Uterus (tissue), 2 donors: ENCODE results near the gene BIVM.

ENCODE experiments used
- POLR2A ChIP-seq, 2 donors: fragments of 450-650 bp; IDR thresholded peaks; one replicate each; pipeline ENCODE4 v1.6.1; 2016; ENCODE audit warnings: antibody characterized with exemption in 2 of 2, mild to moderate bottlenecking in 1 of 2, moderate library complexity in 1 of 2
- TF ChIP-seq, protein P1 (sequence below), 4 experiments: fragments of 200-600 bp in 2 of 4; fragments of 450-650 bp in 2 of 4; sonication (generic) in 2 of 4; IDR thresholded peaks; one replicate each; pipeline ENCODE4 v1.5.1; 2016 to 2019; ENCODE audit warnings: antibody characterized with exemption in 4 of 4, mild to moderate bottlenecking in 2 of 4, moderate library complexity in 1 of 4

DNA sequence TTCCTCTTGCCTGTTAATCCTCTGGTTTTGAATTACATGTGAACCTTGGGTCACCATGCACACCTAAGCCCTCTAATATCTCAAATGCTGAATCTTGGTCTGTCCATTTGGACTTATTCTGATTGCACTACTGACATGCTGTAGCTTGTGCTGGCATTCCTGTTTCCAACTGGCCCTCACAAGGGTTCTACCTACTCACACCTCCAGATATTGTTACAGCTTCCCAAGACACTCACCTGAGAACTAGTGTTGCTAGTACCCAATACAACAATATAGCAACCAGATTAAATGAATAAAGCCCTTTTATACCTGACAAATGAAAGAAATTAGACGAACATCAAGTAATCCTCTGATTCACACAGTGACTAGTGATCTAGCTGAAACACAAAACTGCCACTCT, 41.9 kb upstream of the BIVM start:
- no peak for TF ChIP-seq POLR2A (IDR thresholded peaks at IDR 0.05)
- TF ChIP-seq, protein P1, sequence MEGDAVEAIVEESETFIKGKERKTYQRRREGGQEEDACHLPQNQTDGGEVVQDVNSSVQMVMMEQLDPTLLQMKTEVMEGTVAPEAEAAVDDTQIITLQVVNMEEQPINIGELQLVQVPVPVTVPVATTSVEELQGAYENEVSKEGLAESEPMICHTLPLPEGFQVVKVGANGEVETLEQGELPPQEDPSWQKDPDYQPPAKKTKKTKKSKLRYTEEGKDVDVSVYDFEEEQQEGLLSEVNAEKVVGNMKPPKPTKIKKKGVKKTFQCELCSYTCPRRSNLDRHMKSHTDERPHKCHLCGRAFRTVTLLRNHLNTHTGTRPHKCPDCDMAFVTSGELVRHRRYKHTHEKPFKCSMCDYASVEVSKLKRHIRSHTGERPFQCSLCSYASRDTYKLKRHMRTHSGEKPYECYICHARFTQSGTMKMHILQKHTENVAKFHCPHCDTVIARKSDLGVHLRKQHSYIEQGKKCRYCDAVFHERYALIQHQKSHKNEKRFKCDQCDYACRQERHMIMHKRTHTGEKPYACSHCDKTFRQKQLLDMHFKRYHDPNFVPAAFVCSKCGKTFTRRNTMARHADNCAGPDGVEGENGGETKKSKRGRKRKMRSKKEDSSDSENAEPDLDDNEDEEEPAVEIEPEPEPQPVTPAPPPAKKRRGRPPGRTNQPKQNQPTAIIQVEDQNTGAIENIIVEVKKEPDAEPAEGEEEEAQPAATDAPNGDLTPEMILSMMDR (IDR thresholded peaks at IDR 0.05): no peak
